Panc1 (cell line): ENCODE measurements around the gene CTRB1. TPM values are rescaled to one million over a fixed set of nuclear protein-coding genes. Genes with fewer than 3 reads are reported as not detected.

Experiments used
- ATAC-seq: fragments of 200-7000 bp; cut with Tn5 transposase; 2 replicates; pipeline ENCODE4 v1.9.1; 2020; ENCODE audit warnings: mild to moderate bottlenecking, moderate library complexity
- BruUV-seq: library from RNA; stranded (reverse); fragments of 400-500 nt; replicated peaks from 2 replicates; lab custom pipeline; 2021; lab: Mats Ljungman, UMichigan
- CTCF ChIA-PET: fragments of 300-600 bp; sonication (Branson Sonifier 250); formaldehyde crosslinking; loops from one replicate; lab custom pipeline; 2022; ENCODE audit warnings: antibody characterized with exemption; lab: Charles Lee
- POLR2A ChIA-PET: fragments of 300-600 bp; sonication (Branson Sonifier 250); formaldehyde crosslinking; loops from one replicate; lab custom pipeline; 2022; ENCODE audit warnings: antibody characterized with exemption; lab: Charles Lee
- DNase-seq: peaks from one replicate; pipeline ENCODE4 v3.0.0-alpha.2; 2010; ENCODE audit warnings: low read depth, low spot score
- H3K27ac ChIP-seq: 2 replicates; pipeline ENCODE4 v1.5.1; 2011; ENCODE audit warnings: mild to moderate bottlenecking, low read length, inconsistent platforms
- H3K27me3 ChIP-seq: fragments of 200-500 bp; sonication (Bioruptor generic); 2 replicates; pipeline ENCODE4 v1.6.0; 2014; ENCODE audit warnings: low read length, inconsistent platforms; ENCODE audit not compliant: control insufficient read depth, insufficient read depth
- H3K36me3 ChIP-seq: fragments of 200-500 bp; sonication (Bioruptor generic); 2 replicates; pipeline ENCODE4 v1.5.1; 2014; ENCODE audit warnings: inconsistent platforms, mild to moderate bottlenecking, low read length, moderate library complexity; ENCODE audit not compliant: control insufficient read depth, insufficient read depth
- H3K4me1 ChIP-seq: 2 replicates; pipeline ENCODE4 v1.5.1; 2011; ENCODE audit warnings: inconsistent platforms, mild to moderate bottlenecking, low read length, moderate library complexity; ENCODE audit not compliant: control insufficient read depth, insufficient read depth
- H3K4me3 ChIP-seq, 2 experiments: 2 replicates each; pipeline ENCODE4 v1.5.1; 2011 to 2012; ENCODE audit warnings: low read depth in 2 of 2, low read length in 2 of 2, mild to moderate bottlenecking in 2 of 2, inconsistent platforms in 1 of 2, moderate library complexity in 1 of 2
- H3K9me3 ChIP-seq: fragments of 200-500 bp; sonication (Bioruptor generic); 2 replicates; pipeline ENCODE4 v1.5.1; 2014; ENCODE audit warnings: low read depth, mild to moderate bottlenecking, inconsistent platforms, low read length, moderate library complexity; ENCODE audit not compliant: control insufficient read depth, insufficient read depth
- POLR2AphosphoS5 ChIP-seq: IDR thresholded peaks from 2 replicates; pipeline ENCODE4 v1.6.1; 2012; ENCODE audit warnings: mild to moderate bottlenecking, low read depth, low read length, moderate library complexity
- SIN3A ChIP-seq: IDR thresholded peaks from 2 replicates; pipeline ENCODE4 v1.6.1; 2012; ENCODE audit warnings: low read depth, mild to moderate bottlenecking, low read length, moderate library complexity, borderline replicate concordance; ENCODE audit not compliant: insufficient read depth
- TCF7L2 ChIP-seq: IDR thresholded peaks from 2 replicates; pipeline ENCODE4 v1.6.1; 2011; ENCODE audit warnings: mild to moderate bottlenecking, low read depth, low read length, inconsistent platforms
- in situ Hi-C: cut with HindIII; loops from 2 replicates; pipeline ENCODE4 v1.10.0; 2016; ENCODE audit warnings: low sequenced_read_pairs, low pct_unique_long_range_greater_than_20kb
- intact Hi-C: fragments of 100-400 bp; cut with micrococcal nuclease; formaldehyde crosslinking; loops from one replicate; pipeline ENCODE4 v1.10.0; 2022; ENCODE audit not compliant: unreplicated experiment
- total RNA-seq: library from RNA; stranded (reverse); gene quantifications from one replicate; pipeline ENCODE4 v1.2.1, GENCODE V29; 2021; ENCODE audit not compliant: unreplicated experiment
- TF ChIP-seq, protein P1 (sequence below): fragments of 450-650 bp; IDR thresholded peaks from 2 replicates; pipeline ENCODE4 v1.5.1; 2017; ENCODE audit warnings: mild to moderate bottlenecking
- TF ChIP-seq, protein P2 (sequence below), 2 experiments: IDR thresholded peaks; 2 replicates each; pipeline ENCODE4 v1.6.1; 2011 to 2012; ENCODE audit warnings: low read depth in 2 of 2, control low read depth in 1 of 2, low read length in 1 of 2, mild to moderate bottlenecking in 1 of 2, moderate library complexity in 1 of 2; ENCODE audit not compliant: insufficient read depth in 1 of 2

Gene CTRB1
- total RNA-seq, 1 experiment from 2014 or later: 2.7 TPM

DNA sequence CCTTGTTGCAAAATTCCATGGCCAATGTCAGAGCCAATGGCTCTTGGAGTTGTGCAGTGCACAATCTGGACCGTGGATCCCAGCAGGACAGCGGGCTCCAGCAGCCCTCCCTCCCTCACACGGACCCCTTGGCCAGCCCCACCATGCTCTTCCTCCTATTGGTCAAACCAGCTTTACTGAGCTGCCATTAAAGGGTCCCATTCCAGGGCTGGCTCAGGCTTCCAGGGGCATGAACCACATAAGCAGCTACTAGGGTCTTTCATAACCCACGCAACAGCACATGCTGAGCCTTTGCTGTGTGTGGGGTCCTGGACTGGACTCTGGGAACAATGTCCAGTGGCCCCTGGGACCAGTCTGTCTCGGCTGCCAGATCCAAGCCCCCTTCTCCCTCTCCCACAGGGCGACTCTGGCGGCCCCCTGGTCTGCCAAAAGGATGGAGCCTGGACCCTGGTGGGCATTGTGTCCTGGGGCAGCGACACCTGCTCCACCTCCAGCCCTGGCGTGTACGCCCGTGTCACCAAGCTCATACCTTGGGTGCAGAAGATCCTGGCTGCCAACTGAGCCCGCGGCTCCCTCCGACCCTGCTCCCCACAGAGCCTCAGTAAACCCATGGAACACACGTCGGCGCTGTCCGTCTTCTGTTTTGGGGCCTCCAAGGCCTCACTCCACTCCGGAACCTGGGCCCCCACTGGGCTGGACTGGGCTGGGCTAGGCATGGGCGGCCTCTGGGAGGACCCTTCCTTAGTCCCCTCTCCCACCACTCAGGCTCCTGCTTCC lies 5.7 kb downstream of the CTRB1 start:
- ATAC-seq (peak; percentile 31), DNase-seq (no peak)
- no peaks in the 10 kb centered on the region for H3K27me3 ChIP-seq
- no peaks in the 10 kb centered on the region; the same call in 1 of the 2 replicates for H3K36me3 ChIP-seq
- ChIA-PET POLR2A (no interaction called here), CTCF (no interaction called here)
- in situ Hi-C loops (no loop called here), intact Hi-C loops (loop anchor here (2.0 kb wide), 1 partner anchor 18 kb away; the partner anchor contains the start of gene CTRB2)
- peaks cover 3% of the 10 kb centered on the region; the same call in 1 of the 2 replicates for H3K4me1 ChIP-seq
- TF ChIP-seq, protein P1, sequence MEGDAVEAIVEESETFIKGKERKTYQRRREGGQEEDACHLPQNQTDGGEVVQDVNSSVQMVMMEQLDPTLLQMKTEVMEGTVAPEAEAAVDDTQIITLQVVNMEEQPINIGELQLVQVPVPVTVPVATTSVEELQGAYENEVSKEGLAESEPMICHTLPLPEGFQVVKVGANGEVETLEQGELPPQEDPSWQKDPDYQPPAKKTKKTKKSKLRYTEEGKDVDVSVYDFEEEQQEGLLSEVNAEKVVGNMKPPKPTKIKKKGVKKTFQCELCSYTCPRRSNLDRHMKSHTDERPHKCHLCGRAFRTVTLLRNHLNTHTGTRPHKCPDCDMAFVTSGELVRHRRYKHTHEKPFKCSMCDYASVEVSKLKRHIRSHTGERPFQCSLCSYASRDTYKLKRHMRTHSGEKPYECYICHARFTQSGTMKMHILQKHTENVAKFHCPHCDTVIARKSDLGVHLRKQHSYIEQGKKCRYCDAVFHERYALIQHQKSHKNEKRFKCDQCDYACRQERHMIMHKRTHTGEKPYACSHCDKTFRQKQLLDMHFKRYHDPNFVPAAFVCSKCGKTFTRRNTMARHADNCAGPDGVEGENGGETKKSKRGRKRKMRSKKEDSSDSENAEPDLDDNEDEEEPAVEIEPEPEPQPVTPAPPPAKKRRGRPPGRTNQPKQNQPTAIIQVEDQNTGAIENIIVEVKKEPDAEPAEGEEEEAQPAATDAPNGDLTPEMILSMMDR: no peak
- no peak for TF ChIP-seq TCF7L2
- no TSS peak for BruUV-seq
- no peak overlapping the region for H3K4me3 ChIP-seq
- no peak overlapping the region for H3K27ac ChIP-seq
- no peaks in the 10 kb centered on the region for H3K9me3 ChIP-seq

DNA sequence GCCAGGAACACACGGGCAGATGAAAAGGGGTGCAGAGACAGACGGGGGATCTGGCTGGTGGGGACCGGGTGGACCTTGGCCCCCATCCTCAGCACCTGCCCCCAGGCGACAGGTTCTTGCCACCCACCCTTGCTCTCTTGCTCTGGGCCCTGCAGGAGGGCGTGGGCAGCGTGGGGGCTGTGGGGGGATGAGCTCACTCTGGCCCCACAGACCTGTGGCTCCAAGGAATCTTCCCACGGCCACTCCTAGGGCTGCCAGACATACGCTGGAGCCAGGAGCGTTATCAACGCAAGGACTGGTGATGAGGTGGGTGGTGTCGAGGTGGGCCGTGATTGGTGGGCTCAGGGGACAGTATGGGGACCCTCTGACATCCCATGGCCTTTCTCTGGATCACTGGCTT lies 6.3 kb downstream of the CTRB1 start:
- Histone ChIP-seq H3K4me1 (peaks cover 3% of the 10 kb centered on the region; the same call in 1 of the 2 replicates), H3K36me3 (no peaks in the 10 kb centered on the region; the same call in 1 of the 2 replicates), H3K4me3 (no peak overlapping the region), H3K27ac (no peak overlapping the region), H3K9me3 (no peaks in the 10 kb centered on the region), H3K27me3 (no peaks in the 10 kb centered on the region)
- POLR2A ChIA-PET: no interaction called here
- intact Hi-C loops: loop anchor here (2.0 kb wide), 1 partner anchor 18 kb away; the partner anchor contains the start of gene CTRB2
- ATAC-seq (peak; percentile 13; the same call in 1 of the 2 replicates), DNase-seq (no peak)
- CTCF ChIA-PET: no interaction called here
- TF ChIP-seq, protein P1: no peak
- TF ChIP-seq POLR2AphosphoS5 (no peak; the same call in 1 of the 2 replicates), TCF7L2 (no peak), SIN3A (no peak)
- TF ChIP-seq, protein P2, sequence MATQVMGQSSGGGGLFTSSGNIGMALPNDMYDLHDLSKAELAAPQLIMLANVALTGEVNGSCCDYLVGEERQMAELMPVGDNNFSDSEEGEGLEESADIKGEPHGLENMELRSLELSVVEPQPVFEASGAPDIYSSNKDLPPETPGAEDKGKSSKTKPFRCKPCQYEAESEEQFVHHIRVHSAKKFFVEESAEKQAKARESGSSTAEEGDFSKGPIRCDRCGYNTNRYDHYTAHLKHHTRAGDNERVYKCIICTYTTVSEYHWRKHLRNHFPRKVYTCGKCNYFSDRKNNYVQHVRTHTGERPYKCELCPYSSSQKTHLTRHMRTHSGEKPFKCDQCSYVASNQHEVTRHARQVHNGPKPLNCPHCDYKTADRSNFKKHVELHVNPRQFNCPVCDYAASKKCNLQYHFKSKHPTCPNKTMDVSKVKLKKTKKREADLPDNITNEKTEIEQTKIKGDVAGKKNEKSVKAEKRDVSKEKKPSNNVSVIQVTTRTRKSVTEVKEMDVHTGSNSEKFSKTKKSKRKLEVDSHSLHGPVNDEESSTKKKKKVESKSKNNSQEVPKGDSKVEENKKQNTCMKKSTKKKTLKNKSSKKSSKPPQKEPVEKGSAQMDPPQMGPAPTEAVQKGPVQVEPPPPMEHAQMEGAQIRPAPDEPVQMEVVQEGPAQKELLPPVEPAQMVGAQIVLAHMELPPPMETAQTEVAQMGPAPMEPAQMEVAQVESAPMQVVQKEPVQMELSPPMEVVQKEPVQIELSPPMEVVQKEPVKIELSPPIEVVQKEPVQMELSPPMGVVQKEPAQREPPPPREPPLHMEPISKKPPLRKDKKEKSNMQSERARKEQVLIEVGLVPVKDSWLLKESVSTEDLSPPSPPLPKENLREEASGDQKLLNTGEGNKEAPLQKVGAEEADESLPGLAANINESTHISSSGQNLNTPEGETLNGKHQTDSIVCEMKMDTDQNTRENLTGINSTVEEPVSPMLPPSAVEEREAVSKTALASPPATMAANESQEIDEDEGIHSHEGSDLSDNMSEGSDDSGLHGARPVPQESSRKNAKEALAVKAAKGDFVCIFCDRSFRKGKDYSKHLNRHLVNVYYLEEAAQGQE (IDR thresholded peaks at IDR 0.05; ENCODE audit: insufficient read depth in 1 of 2, low read depth in 2 of 2, low read length in 1 of 2): no peak
- BruUV-seq: no TSS peak
- in situ Hi-C loops: no loop called here
